OCI-LY7 (cell line): Measurements from ENCODE around the gene EFNA5.

ENCODE experiments used
- EZH2phosphoT487 ChIP-seq: fragments of 200-600 bp; sonication (generic); IDR thresholded peaks from 2 replicates; pipeline ENCODE4 v1.6.1; 2018; ENCODE audit warnings: low read depth, borderline replicate concordance, mild to moderate bottlenecking, mixed run types, antibody characterized with exemption, low read length, moderate library complexity, mixed read lengths
- TF ChIP-seq, protein P1 (sequence below): fragments of 200-600 bp; sonication (generic); conservative IDR thresholded peaks from 2 replicates; pipeline ENCODE4 v1.5.1; 2014; ENCODE audit warnings: mild to moderate bottlenecking, antibody characterized with exemption, low read length, moderate library complexity, mixed read lengths

DNA sequence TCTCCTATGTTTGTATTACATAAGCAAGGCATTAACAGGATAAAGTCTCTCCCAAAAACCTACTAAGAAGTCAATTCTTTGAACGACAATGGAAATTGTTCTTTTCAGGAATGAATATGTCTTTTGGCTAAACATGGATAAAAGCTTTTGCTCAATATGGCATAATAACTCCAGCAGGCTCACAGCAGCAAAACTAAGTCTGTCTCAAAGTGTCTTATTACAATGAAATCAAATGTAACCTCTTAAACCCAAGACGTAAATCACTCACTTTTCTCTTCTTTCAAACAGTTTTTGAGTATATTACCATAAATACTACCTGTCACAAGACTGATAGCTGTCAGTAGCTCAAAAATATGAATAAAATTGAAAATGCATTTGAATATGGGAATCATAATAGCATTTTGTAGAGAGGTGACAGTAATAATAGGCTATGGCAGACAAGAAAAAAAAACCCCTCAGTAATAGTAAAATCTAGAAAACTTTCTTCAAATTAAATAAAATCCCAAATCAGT lies 41.7 kb upstream of the EFNA5 start:
- TF ChIP-seq, protein P1, sequence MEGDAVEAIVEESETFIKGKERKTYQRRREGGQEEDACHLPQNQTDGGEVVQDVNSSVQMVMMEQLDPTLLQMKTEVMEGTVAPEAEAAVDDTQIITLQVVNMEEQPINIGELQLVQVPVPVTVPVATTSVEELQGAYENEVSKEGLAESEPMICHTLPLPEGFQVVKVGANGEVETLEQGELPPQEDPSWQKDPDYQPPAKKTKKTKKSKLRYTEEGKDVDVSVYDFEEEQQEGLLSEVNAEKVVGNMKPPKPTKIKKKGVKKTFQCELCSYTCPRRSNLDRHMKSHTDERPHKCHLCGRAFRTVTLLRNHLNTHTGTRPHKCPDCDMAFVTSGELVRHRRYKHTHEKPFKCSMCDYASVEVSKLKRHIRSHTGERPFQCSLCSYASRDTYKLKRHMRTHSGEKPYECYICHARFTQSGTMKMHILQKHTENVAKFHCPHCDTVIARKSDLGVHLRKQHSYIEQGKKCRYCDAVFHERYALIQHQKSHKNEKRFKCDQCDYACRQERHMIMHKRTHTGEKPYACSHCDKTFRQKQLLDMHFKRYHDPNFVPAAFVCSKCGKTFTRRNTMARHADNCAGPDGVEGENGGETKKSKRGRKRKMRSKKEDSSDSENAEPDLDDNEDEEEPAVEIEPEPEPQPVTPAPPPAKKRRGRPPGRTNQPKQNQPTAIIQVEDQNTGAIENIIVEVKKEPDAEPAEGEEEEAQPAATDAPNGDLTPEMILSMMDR, result no peak
- TF ChIP-seq EZH2phosphoT487, result no peak
